Cardiac fibroblast (primary cell): ENCODE results near the gene DIS3.
"Not testable (repeated sequence)": the region's sequence is repeated elsewhere in the genome, so short reads cannot be mapped to it uniquely, and the experiment has no call there.

ENCODE experiments used
- DNase-seq, 2 donors: peaks; one replicate each; pipeline versions ENCODE4 v3.0.0 to v3.0.0-alpha.2; 2010; ENCODE audit warnings: low read depth in 2 of 2
- H3K4me3 ChIP-seq, 2 donors: replicated peaks in 1 of 2; 1 replicate in 1 of 2; 2 replicates in 1 of 2; pipeline ENCODE4 v1.5.1; 2011; ENCODE audit warnings: low read depth in 2 of 2, low read length in 2 of 2, mild to moderate bottlenecking in 2 of 2, moderate library complexity in 1 of 2
- CTCF ChIP-seq: IDR thresholded peaks from one replicate; pipeline ENCODE4 v1.5.1; 2011; ENCODE audit warnings: low read depth, mild to moderate bottlenecking, low read length, inconsistent platforms

The DIS3 gene

GRCh38 chr13:72781451-72782439, at the start of gene DIS3, which contains the start of gene PIBF1:
TSS of gene DIS3 (minus strand) at chr13:72781900. CDS start at chr13:72781832, 68 bp downstream.
TSS of gene PIBF1 (plus strand) at chr13:72782133. CDS start at chr13:72783470, 1,337 bp downstream.
- DNase-seq = peak; percentile 98 to 99
- TF ChIP-seq CTCF = no peak

DNA sequence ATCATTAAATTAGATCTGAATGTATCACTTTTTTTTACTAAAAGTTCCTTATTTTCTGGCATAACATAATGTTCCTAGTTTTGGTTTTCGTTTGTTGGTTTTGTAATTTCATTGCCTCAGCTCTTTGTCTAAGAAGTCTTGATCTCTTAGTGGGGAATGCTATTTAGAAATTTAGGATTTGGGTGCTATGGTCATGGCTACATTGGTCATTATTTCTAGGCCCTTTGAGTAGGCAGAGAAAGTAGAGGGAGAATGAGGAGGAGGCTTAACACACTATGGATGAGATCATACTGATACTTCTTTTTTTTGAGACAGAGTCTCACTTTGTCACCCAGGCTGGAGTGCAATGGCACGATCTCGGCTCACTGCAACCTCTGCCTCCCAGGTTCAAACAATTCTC, 42.0 kb upstream of the DIS3 start:
- TF ChIP-seq CTCF = no peak
- no peak for DNase-seq
- H3K4me3 ChIP-seq = no peak overlapping the region

More at GRCh38 chr13:72781451-72782439, at the start of gene DIS3, which contains the start of gene PIBF1:
- H3K4me3 ChIP-seq = peak within 1 kb of the TSS; percentile 85 to 95

GRCh38 chr13:72823081-72823480, 41.4 kb upstream of the DIS3 start:
- H3K4me3 ChIP-seq = no peak overlapping the region
- no peak for DNase-seq
- TF ChIP-seq CTCF = no peak

- TF ChIP-seq CTCF = no peak
- DNase-seq = no peak
- H3K4me3 ChIP-seq = no peak overlapping the region
Observed at GRCh38 chr13:72820898-72821279, 39.2 kb upstream of the DIS3 start.

GRCh38 chr13:72820156-72820897, 38.6 kb upstream of the DIS3 start:
- no peak for TF ChIP-seq CTCF
- peak; percentile 36 to 74 for DNase-seq

GRCh38 chr13:72808917-72809500, 27.3 kb upstream of the DIS3 start:
- peak; percentile 40 for TF ChIP-seq CTCF
- H3K4me3 ChIP-seq = no peak overlapping the region
- peak; percentile 21 to 45 for DNase-seq

More at GRCh38 chr13:72820156-72820897, 38.6 kb upstream of the DIS3 start:
- H3K4me3 ChIP-seq = no peak overlapping the region

GRCh38 chr13:72806514-72806913, 24.8 kb upstream of the DIS3 start:
- not testable (repeated sequence) for DNase-seq, H3K4me3 ChIP-seq
